GM12878 (cell line): ENCODE measurements around the gene ENDOD1. TPM values are rescaled to one million over a fixed set of nuclear protein-coding genes. Genes with fewer than 3 reads are reported as not detected.

Experiments
- ATF7 ChIP-seq: fragments of 450-650 bp; IDR thresholded peaks from 2 replicates; pipeline ENCODE4 v1.6.1; 2016; ENCODE audit warnings: low read depth, mild to moderate bottlenecking
- BCL3 ChIP-seq: IDR thresholded peaks from 2 replicates; pipeline ENCODE4 v1.6.1; 2011; ENCODE audit warnings: borderline replicate concordance, low read depth, mild to moderate bottlenecking, moderate library complexity, low read length; ENCODE audit not compliant: insufficient read depth, poor library complexity, severe bottlenecking
- CBFB ChIP-seq: IDR thresholded peaks from 2 replicates; pipeline ENCODE4 v1.6.1; 2016; ENCODE audit warnings: antibody characterized with exemption, low read depth
- EZH2 ChIP-seq: IDR thresholded peaks from 2 replicates; pipeline ENCODE4 v1.6.1; 2012; ENCODE audit warnings: low read depth, mild to moderate bottlenecking, control low read depth, inconsistent platforms, low read length, borderline replicate concordance; ENCODE audit not compliant: control insufficient read depth
- FOXM1 ChIP-seq: IDR thresholded peaks from 2 replicates; pipeline ENCODE4 v1.6.1; 2012; ENCODE audit warnings: low read depth, mild to moderate bottlenecking, inconsistent platforms, low read length, moderate library complexity
- GATAD2B ChIP-seq: fragments of 450-650 bp; conservative IDR thresholded peaks from 2 replicates; pipeline ENCODE4 v1.6.1; 2017; ENCODE audit warnings: low read depth, mild to moderate bottlenecking, moderate library complexity
- MLLT1 ChIP-seq: fragments of 450-650 bp; IDR thresholded peaks from 2 replicates; pipeline ENCODE4 v1.6.1; 2016; ENCODE audit warnings: mild to moderate bottlenecking
- MYB ChIP-seq: fragments of 150-350 bp; IDR thresholded peaks from 2 replicates; pipeline ENCODE4 v1.6.1; 2014; ENCODE audit warnings: mild to moderate bottlenecking, low read depth, low read length, borderline replicate concordance
- NFXL1 ChIP-seq: fragments of 450-650 bp; IDR thresholded peaks from 2 replicates; pipeline ENCODE4 v1.6.1; 2017; ENCODE audit warnings: antibody characterized with exemption, mild to moderate bottlenecking, borderline replicate concordance
- NFYB ChIP-seq: IDR thresholded peaks from 2 replicates; pipeline ENCODE4 v1.6.1; 2011; ENCODE audit warnings: low read depth, mild to moderate bottlenecking, low read length, improper control_type of control experiment, moderate library complexity; ENCODE audit not compliant: insufficient read depth
- RUNX3 ChIP-seq: IDR thresholded peaks from 2 replicates; pipeline ENCODE4 v1.6.1; 2012; ENCODE audit warnings: low read length, inconsistent platforms
- SIN3A ChIP-seq: IDR thresholded peaks from 2 replicates; pipeline ENCODE4 v1.6.1; 2012; ENCODE audit warnings: low read depth, low read length, improper control_type of control experiment
- SREBF1 ChIP-seq: IDR thresholded peaks from 2 replicates; pipeline ENCODE4 v1.6.1; 2012; ENCODE audit warnings: mild to moderate bottlenecking, low read length
- SREBF2 ChIP-seq: IDR thresholded peaks from 2 replicates; pipeline ENCODE4 v1.6.1; 2012; ENCODE audit warnings: mild to moderate bottlenecking, low read length
- SUZ12 ChIP-seq: fragments of 200-600 bp; sonication (generic); IDR thresholded peaks from one replicate; pipeline ENCODE4 v1.6.1; 2018; ENCODE audit warnings: antibody characterized with exemption, mild to moderate bottlenecking; ENCODE audit not compliant: unreplicated experiment
- TCF3 ChIP-seq: IDR thresholded peaks from 2 replicates; pipeline ENCODE4 v1.6.1; 2012; ENCODE audit warnings: low read depth, mild to moderate bottlenecking, low read length, borderline replicate concordance; ENCODE audit not compliant: insufficient read depth
- YBX1 ChIP-seq: fragments of 450-650 bp; IDR thresholded peaks from 2 replicates; pipeline ENCODE4 v1.6.1; 2016; ENCODE audit warnings: antibody characterized with exemption
- ZBTB40 ChIP-seq: fragments of 450-650 bp; IDR thresholded peaks from 2 replicates; pipeline ENCODE4 v1.6.1; 2016; ENCODE audit warnings: mild to moderate bottlenecking, moderate library complexity, borderline replicate concordance
- ZNF217 ChIP-seq: fragments of 450-650 bp; IDR thresholded peaks from 2 replicates; pipeline ENCODE4 v1.6.1; 2017; ENCODE audit warnings: antibody characterized with exemption, mild to moderate bottlenecking
- ZNF384 ChIP-seq: IDR thresholded peaks from 2 replicates; pipeline ENCODE4 v1.6.1; 2012; ENCODE audit warnings: low read depth, mild to moderate bottlenecking, low read length, improper control_type of control experiment, borderline replicate concordance
- polyA plus RNA-seq, 11 experiments: library from polyadenylated mRNA; depleted of rRNA in 4 of 11; unstranded in 6 of 11; stranded (reverse) in 5 of 11; fragments of >200 nt; fragmentation: Nextera tagmentation in 4 of 11; fragmentation: Illumina TruSeq in 1 of 11; extraction: Ambion mirVana in 4 of 11; extraction: Trizol in 1 of 11; gene quantifications; 1 replicate in 1 of 11; 2 replicates in 10 of 11; pipeline versions ENCODE4 v1.2.1 to v1.2.3, GENCODE V29; 2011 to 2016; ENCODE audit warnings: inconsistent platforms in 2 of 11, missing spikeins in 2 of 11, low read depth in 1 of 11
- total RNA-seq, 4 experiments: library from RNA; depleted of rRNA in 3 of 4; stranded (reverse); fragments of >200 nt in 3 of 4; fragmentation: Illumina TruSeq in 1 of 4; extraction: Trizol in 1 of 4; gene quantifications; 2 replicates each; pipeline versions ENCODE4 v1.2.1 to v1.2.3, GENCODE V29; 2013 to 2021
- TF ChIP-seq, protein P1 (sequence below): fragments of 450-650 bp; IDR thresholded peaks from 2 replicates; pipeline ENCODE4 v1.6.1; 2014; ENCODE audit warnings: mild to moderate bottlenecking
- TF ChIP-seq, protein P2 (sequence below): fragments of 450-650 bp; IDR thresholded peaks from 2 replicates; pipeline ENCODE4 v1.6.1; 2016; ENCODE audit warnings: mild to moderate bottlenecking

The ENDOD1 gene
- total and polyA plus RNA-seq, 10 of the 15 experiments (the other 5 are each of a cell fraction or from before 2014, with no cell fraction given): 6.0 to 30.0 (median 12.1) TPM

- TF ChIP-seq RUNX3 (peak; percentile 78), ATF7 (no peak), MLLT1 (peak; percentile 38; the same call in 1 of the 2 replicates), ZNF384 (no peak), SREBF1 (no peak), NFYB (peak; percentile 74), ZBTB40 (no peak; the same call in 1 of the 2 replicates), TCF3 (no peak), ZNF217 (no peak), SUZ12 (no peak), SREBF2 (no peak), BCL3 (no peak), EZH2 (no peak), FOXM1 (0 out of 2 replicates have a peak, but pooled peaks have one; percentile 25), GATAD2B (no peak), MYB (no peak), CBFB (peak; percentile 21; the same call in 1 of the 2 replicates), SIN3A (no peak), YBX1 (no peak), NFXL1 (no peak)
- TF ChIP-seq, protein P1, sequence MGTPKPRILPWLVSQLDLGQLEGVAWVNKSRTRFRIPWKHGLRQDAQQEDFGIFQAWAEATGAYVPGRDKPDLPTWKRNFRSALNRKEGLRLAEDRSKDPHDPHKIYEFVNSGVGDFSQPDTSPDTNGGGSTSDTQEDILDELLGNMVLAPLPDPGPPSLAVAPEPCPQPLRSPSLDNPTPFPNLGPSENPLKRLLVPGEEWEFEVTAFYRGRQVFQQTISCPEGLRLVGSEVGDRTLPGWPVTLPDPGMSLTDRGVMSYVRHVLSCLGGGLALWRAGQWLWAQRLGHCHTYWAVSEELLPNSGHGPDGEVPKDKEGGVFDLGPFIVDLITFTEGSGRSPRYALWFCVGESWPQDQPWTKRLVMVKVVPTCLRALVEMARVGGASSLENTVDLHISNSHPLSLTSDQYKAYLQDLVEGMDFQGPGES: no peak
- TF ChIP-seq, protein P2, sequence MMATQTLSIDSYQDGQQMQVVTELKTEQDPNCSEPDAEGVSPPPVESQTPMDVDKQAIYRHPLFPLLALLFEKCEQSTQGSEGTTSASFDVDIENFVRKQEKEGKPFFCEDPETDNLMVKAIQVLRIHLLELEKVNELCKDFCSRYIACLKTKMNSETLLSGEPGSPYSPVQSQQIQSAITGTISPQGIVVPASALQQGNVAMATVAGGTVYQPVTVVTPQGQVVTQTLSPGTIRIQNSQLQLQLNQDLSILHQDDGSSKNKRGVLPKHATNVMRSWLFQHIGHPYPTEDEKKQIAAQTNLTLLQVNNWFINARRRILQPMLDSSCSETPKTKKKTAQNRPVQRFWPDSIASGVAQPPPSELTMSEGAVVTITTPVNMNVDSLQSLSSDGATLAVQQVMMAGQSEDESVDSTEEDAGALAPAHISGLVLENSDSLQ: no peak
Observed at GRCh38 chr11:95088946-95089619, 563 bp upstream of the ENDOD1 start (continued).
